Keratinocyte (primary cell): Measurements from ENCODE around the gene LARP4. TPM values are rescaled to one million over a fixed set of nuclear protein-coding genes. Genes with fewer than 3 reads are reported as not detected.
A peak's percentile ranks its signal among the peaks of the same experiment; 100 is the strongest.

Source experiments
- DNase-seq: peaks from one replicate; pipeline ENCODE4 v3.0.0-alpha.2; 2011; ENCODE audit warnings: low read depth, missing footprints, low spot score
- FAIRE-seq: peaks from 2 replicates; lab custom pipeline; 2011; peaks lifted over from hg19 to GRCh38; lab: Jason Lieb, UNC
- H2AFZ ChIP-seq: 2 replicates; pipeline ENCODE4 v1.6.0; 2012; ENCODE audit warnings: low read length, control low read depth, inconsistent platforms; ENCODE audit not compliant: control insufficient read depth
- H3K27ac ChIP-seq: 2 replicates; pipeline ENCODE4 v1.5.1; 2011; ENCODE audit warnings: low read length; ENCODE audit not compliant: control insufficient read depth, insufficient read depth
- H3K27me3 ChIP-seq: 3 replicates; pipeline ENCODE4 v1.6.0; 2011; ENCODE audit warnings: low read length; ENCODE audit not compliant: control insufficient read depth, insufficient read depth; ENCODE audit errors: extremely low read depth
- H3K36me3 ChIP-seq, 2 experiments: 2 replicates in 1 of 2; 3 replicates in 1 of 2; pipeline ENCODE4 v1.5.1; 2011; ENCODE audit warnings: low read length in 2 of 2, mild to moderate bottlenecking in 1 of 2; ENCODE audit not compliant: control insufficient read depth in 2 of 2, insufficient read depth in 2 of 2; ENCODE audit errors: extremely low read depth in 1 of 2
- H3K4me1 ChIP-seq: 3 replicates; pipeline ENCODE4 v1.5.1; 2011; ENCODE audit warnings: low read length; ENCODE audit not compliant: control insufficient read depth, insufficient read depth; ENCODE audit errors: extremely low read depth
- H3K4me2 ChIP-seq: 3 replicates; pipeline ENCODE4 v1.6.0; 2011; ENCODE audit warnings: low read depth, low read length; ENCODE audit not compliant: control insufficient read depth, insufficient read depth; ENCODE audit errors: extremely low read depth
- H3K4me3 ChIP-seq, 3 experiments: fragments of 200-600 bp in 1 of 3; sonication (generic) in 1 of 3; 2 replicates in 2 of 3; 3 replicates in 1 of 3; pipeline ENCODE4 v1.5.1; 2011 to 2016; ENCODE audit warnings: low read length in 3 of 3, mild to moderate bottlenecking in 3 of 3, control low read depth in 2 of 3, inconsistent platforms in 1 of 3, low read depth in 1 of 3, mixed read lengths in 1 of 3, mixed run types in 1 of 3, moderate library complexity in 1 of 3; ENCODE audit not compliant: control insufficient read depth in 2 of 3, insufficient read depth in 2 of 3; ENCODE audit errors: extremely low read depth in 1 of 3
- H3K79me2 ChIP-seq: 2 replicates; pipeline ENCODE4 v1.6.0; 2012; ENCODE audit warnings: low read length; ENCODE audit not compliant: control insufficient read depth, insufficient read depth
- H3K9ac ChIP-seq: 3 replicates; pipeline ENCODE4 v1.6.0; 2011; ENCODE audit warnings: low read length; ENCODE audit not compliant: control insufficient read depth, insufficient read depth; ENCODE audit errors: extremely low read depth
- H3K9me1 ChIP-seq: 3 replicates; pipeline ENCODE4 v1.6.0; 2011; ENCODE audit warnings: low read length; ENCODE audit not compliant: control insufficient read depth, insufficient read depth; ENCODE audit errors: extremely low read depth
- H3K9me3 ChIP-seq: 2 replicates; pipeline ENCODE4 v1.5.1; 2012; ENCODE audit warnings: low read depth, low read length; ENCODE audit not compliant: control insufficient read depth
- H4K20me1 ChIP-seq: 3 replicates; pipeline ENCODE4 v1.6.0; 2011; ENCODE audit warnings: low read length; ENCODE audit not compliant: control insufficient read depth, insufficient read depth; ENCODE audit errors: extremely low read depth
- EZH2 ChIP-seq: IDR thresholded peaks from one replicate; pipeline ENCODE4 v1.6.1; 2012; ENCODE audit warnings: inconsistent platforms, mild to moderate bottlenecking, low read length, moderate library complexity
- dilution Hi-C: fragments of 300-500 bp; cut with MboI; formaldehyde crosslinking; loops from one replicate; pipeline ENCODE4 v1.7.0; 2020; ENCODE audit warnings: low sequenced_read_pairs; ENCODE audit not compliant: extremely low pct_ligation_motif_present
- polyA plus RNA-seq, 5 experiments: library from polyadenylated mRNA; depleted of rRNA in 3 of 5; stranded (reverse) in 3 of 5; stranded (forward) in 1 of 5; unstranded in 1 of 5; fragments of >200 nt; gene quantifications; 1 replicate in 1 of 5; 2 replicates in 3 of 5; 3 replicates in 1 of 5; pipeline versions ENCODE4 v1.2.1 to v1.2.3, GENCODE V29; 2011 to 2012; ENCODE audit warnings: missing spikeins in 2 of 5, low read depth in 1 of 5, low replicate concordance in 1 of 5
- TF ChIP-seq, protein P1 (sequence below), 3 experiments: IDR thresholded peaks in 1 of 3; conservative IDR thresholded peaks in 1 of 3; optimal IDR thresholded peaks in 1 of 3; 2 replicates in 2 of 3; 3 replicates in 1 of 3; pipeline versions ENCODE3 to v1.5.1; 2011; ENCODE audit warnings: low read length in 3 of 3, mild to moderate bottlenecking in 3 of 3, moderate library complexity in 2 of 3, control low read depth in 1 of 3, inconsistent platforms in 1 of 3; ENCODE audit not compliant: insufficient read depth in 2 of 3; ENCODE audit errors: extremely low read depth in 1 of 3

LARP4 gene
- polyA plus RNA-seq, 1 donor (not counting 4 experiments of a cell fraction or from before 2014, with no cell fraction given): 33.2 TPM

DNA sequence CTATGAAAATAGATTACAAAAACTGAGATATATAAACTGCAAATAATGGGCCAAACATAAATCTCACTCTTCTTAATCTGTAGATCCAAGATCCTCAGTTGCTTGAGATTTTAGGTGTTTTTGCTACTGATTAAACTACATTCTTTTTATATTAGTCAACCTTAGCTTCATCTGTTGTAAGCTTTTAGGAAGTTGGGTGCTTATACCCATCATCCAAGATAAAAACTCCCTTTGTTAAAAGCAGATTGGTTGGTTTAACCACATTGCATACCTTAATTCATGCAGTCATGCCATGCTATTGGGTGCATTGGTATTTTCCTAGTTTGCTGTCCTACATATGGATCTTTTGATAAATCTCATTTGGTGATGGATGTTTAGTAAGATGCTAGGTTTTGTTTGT lies 57.9 kb downstream of the LARP4 start:
- H3K9ac ChIP-seq: no peak overlapping the region
- no peak overlapping the region for H3K4me2 ChIP-seq
- H4K20me1 ChIP-seq: no peaks in the 10 kb centered on the region
- dilution Hi-C loops: no loop called here
- no peaks in the 10 kb centered on the region for H3K9me1 ChIP-seq
- peak; percentile 7 for DNase-seq
- no peak overlapping the region for H3K4me3 ChIP-seq
- FAIRE-seq: peak; percentile 52
- H2AFZ ChIP-seq: no peak overlapping the region
- H3K36me3 ChIP-seq: peaks cover 10 to 24% of the 10 kb centered on the region in 2 experiments
- TF ChIP-seq, protein P1, sequence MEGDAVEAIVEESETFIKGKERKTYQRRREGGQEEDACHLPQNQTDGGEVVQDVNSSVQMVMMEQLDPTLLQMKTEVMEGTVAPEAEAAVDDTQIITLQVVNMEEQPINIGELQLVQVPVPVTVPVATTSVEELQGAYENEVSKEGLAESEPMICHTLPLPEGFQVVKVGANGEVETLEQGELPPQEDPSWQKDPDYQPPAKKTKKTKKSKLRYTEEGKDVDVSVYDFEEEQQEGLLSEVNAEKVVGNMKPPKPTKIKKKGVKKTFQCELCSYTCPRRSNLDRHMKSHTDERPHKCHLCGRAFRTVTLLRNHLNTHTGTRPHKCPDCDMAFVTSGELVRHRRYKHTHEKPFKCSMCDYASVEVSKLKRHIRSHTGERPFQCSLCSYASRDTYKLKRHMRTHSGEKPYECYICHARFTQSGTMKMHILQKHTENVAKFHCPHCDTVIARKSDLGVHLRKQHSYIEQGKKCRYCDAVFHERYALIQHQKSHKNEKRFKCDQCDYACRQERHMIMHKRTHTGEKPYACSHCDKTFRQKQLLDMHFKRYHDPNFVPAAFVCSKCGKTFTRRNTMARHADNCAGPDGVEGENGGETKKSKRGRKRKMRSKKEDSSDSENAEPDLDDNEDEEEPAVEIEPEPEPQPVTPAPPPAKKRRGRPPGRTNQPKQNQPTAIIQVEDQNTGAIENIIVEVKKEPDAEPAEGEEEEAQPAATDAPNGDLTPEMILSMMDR (optimal IDR thresholded peaks at IDR 0.05 in 1 of 3, IDR thresholded peaks at IDR 0.05 in 1 of 3, conservative IDR thresholded peaks at IDR 0.05 in 1 of 3; ENCODE audit: extremely low read depth in 1 of 3, insufficient read depth in 2 of 3, low read length in 3 of 3): no peak
- TF ChIP-seq EZH2: no peak
- no peak overlapping the region for H3K27ac ChIP-seq
- H3K9me3 ChIP-seq: no peaks in the 10 kb centered on the region
- peaks cover 12% of the 10 kb centered on the region for H3K4me1 ChIP-seq
- no peaks in the 10 kb centered on the region for H3K79me2 ChIP-seq
- H3K27me3 ChIP-seq: no peaks in the 10 kb centered on the region

GRCh38 chr12:50467439-50467838 lies 66.8 kb downstream of the LARP4 start:
- no peak overlapping the region for H2AFZ ChIP-seq
- no peaks in the 10 kb centered on the region for H4K20me1 ChIP-seq
- no peaks in the 10 kb centered on the region for H3K27me3 ChIP-seq
- DNase-seq (no peak), FAIRE-seq (no peak)
- H3K9me1 ChIP-seq: no peaks in the 10 kb centered on the region
- H3K27ac ChIP-seq: no peak overlapping the region
- no peak overlapping the region for H3K4me2 ChIP-seq
- peaks cover 14 to 21% of the 10 kb centered on the region in 2 experiments for H3K36me3 ChIP-seq
- no peaks in the 10 kb centered on the region for H3K79me2 ChIP-seq
- H3K4me3 ChIP-seq: no peak overlapping the region
- no peak overlapping the region for H3K9ac ChIP-seq
- H3K4me1 ChIP-seq: peaks cover 5% of the 10 kb centered on the region
- H3K9me3 ChIP-seq: no peaks in the 10 kb centered on the region
- dilution Hi-C loops: no loop called here
- TF ChIP-seq EZH2: no peak
- TF ChIP-seq, protein P1 (optimal IDR thresholded peaks at IDR 0.05 in 1 of 3, IDR thresholded peaks at IDR 0.05 in 1 of 3, conservative IDR thresholded peaks at IDR 0.05 in 1 of 3; ENCODE audit: extremely low read depth in 1 of 3, insufficient read depth in 2 of 3, low read length in 3 of 3): no peak
